Liver (tissue), 9 donors: Measurements from ENCODE around the gene MYH14. TPM values are rescaled to one million over a fixed set of nuclear protein-coding genes. Genes with fewer than 3 reads are reported as not detected.

ENCODE experiments used
- DNase-seq: peaks from one replicate; pipeline ENCODE4 v3.0.0-alpha.2; 2017; ENCODE audit warnings: low spot score
- H3K27ac ChIP-seq, 2 donors: one replicate each; pipeline ENCODE4 v1.7.0; 2013; ENCODE audit warnings: inconsistent platforms in 2 of 2, low read length in 2 of 2, control low read depth in 1 of 2, low read depth in 1 of 2, mild to moderate bottlenecking in 1 of 2
- H3K27me3 ChIP-seq, 4 donors: one replicate each; pipeline versions ENCODE4 v1.6.1 to v1.7.0; 2013; ENCODE audit warnings: low read length in 3 of 4, inconsistent platforms in 1 of 4, mild to moderate bottlenecking in 1 of 4, moderate library complexity in 1 of 4; ENCODE audit not compliant: control insufficient read depth in 4 of 4, insufficient read depth in 4 of 4
- H3K36me3 ChIP-seq, 4 donors: one replicate each; pipeline versions ENCODE4 v1.6.1 to v1.7.0; 2013; ENCODE audit warnings: low read length in 3 of 4, mild to moderate bottlenecking in 3 of 4, low read depth in 1 of 4, moderate library complexity in 1 of 4; ENCODE audit not compliant: control insufficient read depth in 4 of 4, insufficient read depth in 3 of 4
- H3K4me1 ChIP-seq, 4 donors: one replicate each; pipeline versions ENCODE4 v1.6.1 to v1.7.0; 2013; ENCODE audit warnings: low read length in 3 of 4, mild to moderate bottlenecking in 3 of 4, moderate library complexity in 1 of 4; ENCODE audit not compliant: control insufficient read depth in 4 of 4, insufficient read depth in 4 of 4
- H3K4me3 ChIP-seq, 3 donors: one replicate each; pipeline versions ENCODE4 v1.6.1 to v1.7.0; 2013; ENCODE audit warnings: low read length in 3 of 3, control low read depth in 1 of 3, low read depth in 1 of 3, mild to moderate bottlenecking in 1 of 3
- H3K9ac ChIP-seq, 2 donors: one replicate each; pipeline ENCODE4 v1.7.0; 2013; ENCODE audit warnings: low read length in 2 of 2, mild to moderate bottlenecking in 2 of 2, moderate library complexity in 2 of 2, control low read depth in 1 of 2, low read depth in 1 of 2
- H3K9me3 ChIP-seq, 4 donors: one replicate each; pipeline versions ENCODE4 v1.6.1 to v1.7.0; 2013; ENCODE audit warnings: low read length in 3 of 4; ENCODE audit not compliant: control insufficient read depth in 4 of 4
- CTCF ChIP-seq: fragments of 150-350 bp; IDR thresholded peaks from 2 replicates; pipeline ENCODE4 v1.5.1; 2017; ENCODE audit warnings: improper control_type of control experiment, low read depth, low read length; ENCODE audit not compliant: missing input control
- FOXA1 ChIP-seq: IDR thresholded peaks from 2 replicates; pipeline ENCODE4 v1.6.1; 2016; ENCODE audit warnings: antibody characterized with exemption
- FOXA2 ChIP-seq: IDR thresholded peaks from 2 replicates; pipeline ENCODE4 v1.6.1; 2016; ENCODE audit warnings: antibody characterized with exemption
- HNF4A ChIP-seq, 2 donors: conservative IDR thresholded peaks; 2 replicates each; pipeline ENCODE4 v1.6.1; 2016; ENCODE audit warnings: antibody characterized with exemption in 2 of 2, mild to moderate bottlenecking in 2 of 2
- HNF4G ChIP-seq: IDR thresholded peaks from 2 replicates; pipeline ENCODE4 v1.6.1; 2016; ENCODE audit warnings: antibody characterized with exemption
- JUND ChIP-seq, 2 donors: IDR thresholded peaks; 2 replicates each; pipeline ENCODE4 v1.6.1; 2016; ENCODE audit warnings: antibody characterized with exemption in 2 of 2
- MAX ChIP-seq: IDR thresholded peaks from 2 replicates; pipeline ENCODE4 v1.6.1; 2016; ENCODE audit warnings: antibody characterized with exemption
- NR2F2 ChIP-seq: IDR thresholded peaks from 2 replicates; pipeline ENCODE4 v1.6.1; 2016; ENCODE audit warnings: antibody characterized with exemption
- RAD21 ChIP-seq, 2 donors: IDR thresholded peaks; 2 replicates each; pipeline ENCODE4 v1.6.1; 2016; ENCODE audit warnings: antibody characterized with exemption in 2 of 2, mild to moderate bottlenecking in 2 of 2
- RXRA ChIP-seq, 2 donors: IDR thresholded peaks; 2 replicates each; pipeline ENCODE4 v1.6.1; 2017 to 2018; ENCODE audit warnings: antibody characterized with exemption in 2 of 2, mild to moderate bottlenecking in 1 of 2
- SP1 ChIP-seq: IDR thresholded peaks from 2 replicates; pipeline ENCODE4 v1.6.1; 2018; ENCODE audit warnings: antibody characterized with exemption, mild to moderate bottlenecking
- TAF1 ChIP-seq: conservative IDR thresholded peaks from 2 replicates; pipeline ENCODE4 v1.6.1; 2016; ENCODE audit warnings: antibody characterized with exemption, mild to moderate bottlenecking
- YY1 ChIP-seq: IDR thresholded peaks from 2 replicates; pipeline ENCODE4 v1.6.1; 2016; ENCODE audit warnings: antibody characterized with exemption, mild to moderate bottlenecking
- ZBTB33 ChIP-seq: IDR thresholded peaks from 2 replicates; pipeline ENCODE4 v1.6.1; 2016; ENCODE audit warnings: antibody characterized with exemption
- WGBS: extraction: QIAGEN DNeasy Blood & Tissue Kit; methylation state at CpG from one replicate; pipeline ENCODE4 v1.1.7; 2013; 5-methylcytosine and 5-hydroxymethylcytosine counted together
- polyA plus RNA-seq, 2 donors: library from polyadenylated mRNA; stranded (reverse) in 1 of 2; unstranded in 1 of 2; fragments of 200-250 nt in 1 of 2; fragments of >200 nt in 1 of 2; fragmentation: Nextera tagmentation in 1 of 2; extraction: Ambion mirVana in 1 of 2; gene quantifications; one replicate each; pipeline versions ENCODE4 v1.2.1 to v1.2.3, GENCODE V29; 2013 to 2015
- total RNA-seq, 2 donors: library from RNA; depleted of rRNA; stranded (reverse); fragments of >200 nt; gene quantifications; one replicate each; pipeline ENCODE4 v1.2.3, GENCODE V29; 2014
- donor health status: healthy.
- donor health status: healthy.
- donor health status: healthy.
- donor health status: healthy.
- donor health status: healthy.

MYH14 gene
- total and polyA plus RNA-seq, 4 donors = 12.4 to 37.5 (median 25.5) TPM

- 90% methylated on average over 8 of the region's 8 CpGs for WGBS
- H3K4me1 ChIP-seq = peaks cover 0 to 3% (median under 1%) of the 10 kb centered on the region in 4 donors
- DNase-seq = peak; percentile 55
- no peak overlapping the region for H3K27ac ChIP-seq
- H3K36me3 ChIP-seq = peaks cover 3 to 35% (median 6%) of the 10 kb centered on the region in 4 donors
- H3K9me3 ChIP-seq = no peaks in the 10 kb centered on the region
- TF ChIP-seq YY1 (no peak), RXRA (IDR thresholded peaks at IDR 0.05) (no peak), HNF4G (no peak), TAF1 (no peak)
- H3K4me3 ChIP-seq = no peak overlapping the region
- H3K9ac ChIP-seq = no peak overlapping the region
- no peaks in the 10 kb centered on the region for H3K27me3 ChIP-seq
These were observed 61.2 kb downstream of the MYH14 start for GRCh38 chr19:50264483-50265186.

GRCh38 chr19:50266041-50266440 lies 62.6 kb downstream of the MYH14 start:
- H3K27me3 ChIP-seq = no peaks in the 10 kb centered on the region
- no peak for DNase-seq
- H3K4me3 ChIP-seq = no peak overlapping the region
- TF ChIP-seq HNF4A (conservative IDR thresholded peaks at IDR 0.05) = peak; percentile 52 to 67
- no peak for TF ChIP-seq RAD21 (IDR thresholded peaks at IDR 0.05)
- TF ChIP-seq FOXA2 = no peak
- TF ChIP-seq MAX = no peak
- peak; percentile 39 for TF ChIP-seq SP1
- H3K36me3 ChIP-seq = peaks cover 5 to 36% (median 8%) of the 10 kb centered on the region in 4 donors
- no peak overlapping the region for H3K9ac ChIP-seq
- no peak overlapping the region for H3K27ac ChIP-seq
- H3K4me1 ChIP-seq = peaks cover 0 to 3% (median under 1%) of the 10 kb centered on the region in 4 donors
- no peaks in the 10 kb centered on the region for H3K9me3 ChIP-seq
- WGBS = 79% methylated on average over 8 of the region's 8 CpGs

GRCh38 chr19:50266896-50267295 lies 63.5 kb downstream of the MYH14 start:
- H3K9ac ChIP-seq = no peak overlapping the region
- 63% methylated on average over 20 of the region's 20 CpGs for WGBS
- peaks cover 0 to 3% (median under 1%) of the 10 kb centered on the region in 4 donors for H3K4me1 ChIP-seq
- H3K27ac ChIP-seq = no peak overlapping the region
- peak; percentile 85 for DNase-seq
- no peaks in the 10 kb centered on the region for H3K9me3 ChIP-seq
- no peaks in the 10 kb centered on the region for H3K27me3 ChIP-seq
- H3K4me3 ChIP-seq = no peak overlapping the region
- TF ChIP-seq NR2F2 (no peak), RAD21 (IDR thresholded peaks at IDR 0.05) (no peak), FOXA2 (no peak), CTCF (no peak), ZBTB33 (no peak), FOXA1 (no peak), SP1 (no peak), JUND (IDR thresholded peaks at IDR 0.05) (no peak)
- H3K36me3 ChIP-seq = peaks cover 8 to 37% (median 8%) of the 10 kb centered on the region in 4 donors
